Measurements from ENCODE around the gene ASCC3.
A peak's percentile ranks its signal among the peaks of the same experiment; 100 is the strongest.

Gene ASCC3

DNA sequence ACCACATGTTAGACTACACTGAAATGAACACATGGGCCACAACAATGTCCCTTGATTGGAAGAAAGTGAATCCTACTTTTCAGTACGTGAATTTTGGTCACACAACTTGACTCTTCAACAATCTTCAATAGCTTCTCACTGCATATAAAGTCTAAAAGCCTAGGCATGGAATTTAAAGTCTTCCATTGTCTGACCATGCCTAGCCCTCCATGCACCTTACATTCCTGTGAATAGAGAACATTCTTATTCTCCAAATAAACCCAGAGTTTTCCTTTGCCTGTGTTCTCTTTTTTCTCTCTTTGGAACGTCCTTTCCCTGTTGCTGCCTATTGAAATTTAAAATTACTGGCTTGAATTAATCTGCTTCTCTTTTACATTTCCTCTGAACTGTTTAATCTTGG lies 207.5 kb downstream of the ASCC3 start:
- Histone ChIP-seq H3K4me1 (peaks cover 3% of the 10 kb centered on the region), H3K36me3 (ENCODE audit: control insufficient read depth, insufficient read depth, low read length) (no peaks in the 10 kb centered on the region), H3K9ac (no peak overlapping the region), H2AFZ (no peak overlapping the region), H3K4me3 (ENCODE audit: low read depth, low read length) (no peak overlapping the region), H3K4me2 (ENCODE audit: low read length) (no peak overlapping the region), H3K79me2 (no peaks in the 10 kb centered on the region), H3K27me3 (ENCODE audit: control insufficient read depth, insufficient read depth, low read length) (no peaks in the 10 kb centered on the region), H3K9me3 (ENCODE audit: control insufficient read depth, low read length) (no peaks in the 10 kb centered on the region), H3K27ac (no peak overlapping the region)
- TF ChIP-seq, protein P1, sequence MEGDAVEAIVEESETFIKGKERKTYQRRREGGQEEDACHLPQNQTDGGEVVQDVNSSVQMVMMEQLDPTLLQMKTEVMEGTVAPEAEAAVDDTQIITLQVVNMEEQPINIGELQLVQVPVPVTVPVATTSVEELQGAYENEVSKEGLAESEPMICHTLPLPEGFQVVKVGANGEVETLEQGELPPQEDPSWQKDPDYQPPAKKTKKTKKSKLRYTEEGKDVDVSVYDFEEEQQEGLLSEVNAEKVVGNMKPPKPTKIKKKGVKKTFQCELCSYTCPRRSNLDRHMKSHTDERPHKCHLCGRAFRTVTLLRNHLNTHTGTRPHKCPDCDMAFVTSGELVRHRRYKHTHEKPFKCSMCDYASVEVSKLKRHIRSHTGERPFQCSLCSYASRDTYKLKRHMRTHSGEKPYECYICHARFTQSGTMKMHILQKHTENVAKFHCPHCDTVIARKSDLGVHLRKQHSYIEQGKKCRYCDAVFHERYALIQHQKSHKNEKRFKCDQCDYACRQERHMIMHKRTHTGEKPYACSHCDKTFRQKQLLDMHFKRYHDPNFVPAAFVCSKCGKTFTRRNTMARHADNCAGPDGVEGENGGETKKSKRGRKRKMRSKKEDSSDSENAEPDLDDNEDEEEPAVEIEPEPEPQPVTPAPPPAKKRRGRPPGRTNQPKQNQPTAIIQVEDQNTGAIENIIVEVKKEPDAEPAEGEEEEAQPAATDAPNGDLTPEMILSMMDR (IDR thresholded peaks at IDR 0.05) = no peak

DNA sequence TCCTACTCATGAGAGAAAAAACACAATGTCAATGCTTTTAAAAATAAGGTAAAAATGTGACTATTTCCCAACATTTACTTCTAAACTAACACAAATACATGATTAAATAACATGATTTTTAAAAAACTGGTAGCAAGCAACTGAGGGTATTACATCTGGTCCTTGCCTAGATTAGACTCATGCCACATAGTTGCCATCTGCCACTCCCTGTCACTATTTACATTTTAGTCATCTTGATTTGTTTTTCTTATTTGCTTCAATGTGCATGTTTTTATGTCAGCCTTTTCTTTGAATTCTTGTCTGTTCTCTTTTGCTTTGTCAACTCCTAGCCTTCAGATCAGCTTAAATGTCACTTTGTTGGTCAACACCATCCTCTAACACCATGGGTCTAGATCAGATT lies 209.4 kb downstream of the ASCC3 start:
- Histone ChIP-seq H3K79me2 (no peaks in the 10 kb centered on the region), H3K27ac (no peak overlapping the region), H3K4me1 (peaks cover 3% of the 10 kb centered on the region), H3K9ac (no peak overlapping the region), H3K27me3 (ENCODE audit: control insufficient read depth, insufficient read depth, low read length) (no peaks in the 10 kb centered on the region), H3K4me2 (ENCODE audit: low read length) (no peak overlapping the region), H2AFZ (no peak overlapping the region), H3K9me3 (ENCODE audit: control insufficient read depth, low read length) (no peaks in the 10 kb centered on the region), H3K4me3 (ENCODE audit: low read depth, low read length) (no peak overlapping the region), H3K36me3 (ENCODE audit: control insufficient read depth, insufficient read depth, low read length) (no peaks in the 10 kb centered on the region)
- TF ChIP-seq, protein P1 (IDR thresholded peaks at IDR 0.05) = no peak

DNA sequence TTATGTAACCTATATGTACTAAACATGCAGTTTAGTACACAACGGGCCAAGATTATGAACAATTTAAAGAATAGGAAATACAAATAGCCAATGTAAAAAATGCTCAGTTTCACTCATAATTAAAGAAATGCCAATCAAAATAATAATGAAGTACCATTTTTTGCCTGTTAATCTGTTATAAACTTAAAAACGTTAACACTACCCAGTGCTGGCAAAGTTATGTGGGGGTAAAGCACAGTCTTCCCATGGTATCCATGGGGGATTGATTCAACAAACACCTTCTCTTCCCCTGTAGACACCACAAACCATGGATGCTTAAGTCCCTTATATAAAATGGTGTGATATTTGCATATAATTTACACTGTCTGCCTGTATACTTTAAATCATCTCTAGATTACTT lies 211.1 kb downstream of the ASCC3 start:
- no peaks in the 10 kb centered on the region for H3K27me3 ChIP-seq (ENCODE audit: control insufficient read depth, insufficient read depth, low read length)
- no peak overlapping the region for H3K9ac ChIP-seq
- no peak overlapping the region for H3K27ac ChIP-seq
- no peaks in the 10 kb centered on the region for H3K36me3 ChIP-seq (ENCODE audit: control insufficient read depth, insufficient read depth, low read length)
- H3K4me2 ChIP-seq (ENCODE audit: low read length) = no peak overlapping the region
- TF ChIP-seq, protein P1 (IDR thresholded peaks at IDR 0.05) = no peak
- H3K79me2 ChIP-seq = no peaks in the 10 kb centered on the region
- no peaks in the 10 kb centered on the region for H3K9me3 ChIP-seq (ENCODE audit: control insufficient read depth, low read length)
- H3K4me1 ChIP-seq = no peaks in the 10 kb centered on the region
- H3K4me3 ChIP-seq (ENCODE audit: low read depth, low read length) = no peak overlapping the region
- no peak overlapping the region for H2AFZ ChIP-seq

DNA sequence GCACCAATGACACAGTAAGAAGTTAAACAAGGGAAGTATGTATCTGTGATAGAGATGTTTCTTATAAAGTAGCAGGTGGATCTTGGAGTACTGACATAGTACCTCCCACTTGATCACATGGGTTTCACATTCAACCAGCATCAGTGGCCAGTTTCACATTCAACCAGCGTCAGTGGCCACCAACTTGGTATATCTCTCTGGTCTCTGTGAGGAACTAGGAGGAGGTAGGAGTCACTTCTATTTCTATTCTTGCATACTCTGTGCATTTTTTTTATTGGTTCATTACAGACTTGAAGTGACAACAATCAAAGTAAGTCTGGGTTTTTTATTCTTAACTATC lies 216.1 kb downstream of the ASCC3 start:
- no peaks in the 10 kb centered on the region for H3K27me3 ChIP-seq (ENCODE audit: control insufficient read depth, insufficient read depth, low read length)
- H3K9me3 ChIP-seq (ENCODE audit: control insufficient read depth, low read length) = no peaks in the 10 kb centered on the region
- H3K4me1 ChIP-seq = no peaks in the 10 kb centered on the region
- H3K9ac ChIP-seq = no peak overlapping the region
- H3K79me2 ChIP-seq = no peaks in the 10 kb centered on the region
- no peak overlapping the region for H3K4me3 ChIP-seq (ENCODE audit: low read depth, low read length)
- no peak overlapping the region for H3K27ac ChIP-seq
- no peak overlapping the region for H3K4me2 ChIP-seq (ENCODE audit: low read length)
- no peaks in the 10 kb centered on the region for H3K36me3 ChIP-seq (ENCODE audit: control insufficient read depth, insufficient read depth, low read length)
- H2AFZ ChIP-seq = no peak overlapping the region
- TF ChIP-seq, protein P1 (IDR thresholded peaks at IDR 0.05) = no peak

DNA sequence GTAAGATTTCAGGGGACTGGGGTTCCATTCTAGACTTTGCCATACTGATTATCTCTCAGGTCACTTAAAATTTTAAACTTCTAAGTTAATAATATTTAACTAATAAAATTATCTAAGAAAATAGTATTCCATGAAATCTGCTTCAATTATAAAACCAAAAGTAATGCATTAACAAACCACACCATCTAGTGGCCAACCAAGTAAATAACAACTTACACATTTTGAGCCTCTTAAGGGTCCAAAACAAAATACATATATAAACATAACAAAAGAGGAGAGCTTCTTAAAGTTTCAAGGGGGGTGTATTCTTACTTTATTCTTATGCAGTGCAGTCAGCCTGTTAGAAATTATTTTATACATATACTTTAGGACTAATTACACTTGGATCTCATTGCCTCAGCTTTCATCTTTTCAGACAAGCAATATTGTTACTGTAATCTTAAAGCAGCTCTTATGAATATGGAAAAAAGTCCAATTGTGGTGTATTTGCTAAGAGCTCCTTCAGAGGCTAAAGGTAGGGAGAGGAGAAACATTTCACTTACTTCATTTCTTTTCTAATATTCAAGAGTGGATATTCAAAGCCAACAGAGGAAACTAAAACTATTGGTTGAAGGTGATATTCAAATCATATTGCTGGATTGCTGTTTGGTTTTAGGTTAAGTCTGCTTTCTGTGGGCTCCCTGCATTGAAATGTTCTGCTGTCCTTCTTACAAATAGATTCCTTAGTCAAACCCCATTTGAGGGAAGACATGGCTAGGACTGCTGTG lies 216.7 kb downstream of the ASCC3 start:
- no peak overlapping the region for H3K4me3 ChIP-seq (ENCODE audit: low read depth, low read length)
- no peak overlapping the region for H3K9ac ChIP-seq
- H3K4me1 ChIP-seq = no peaks in the 10 kb centered on the region
- no peak overlapping the region for H3K27ac ChIP-seq
- no peak overlapping the region for H3K4me2 ChIP-seq (ENCODE audit: low read length)
- no peaks in the 10 kb centered on the region for H3K9me3 ChIP-seq (ENCODE audit: control insufficient read depth, low read length)
- no peaks in the 10 kb centered on the region for H3K27me3 ChIP-seq (ENCODE audit: control insufficient read depth, insufficient read depth, low read length)
- TF ChIP-seq, protein P1 (IDR thresholded peaks at IDR 0.05) = peak; percentile 58
- H3K36me3 ChIP-seq (ENCODE audit: control insufficient read depth, insufficient read depth, low read length) = no peaks in the 10 kb centered on the region
- no peak overlapping the region for H2AFZ ChIP-seq
- no peaks in the 10 kb centered on the region for H3K79me2 ChIP-seq
